HL-60 (cell line): ENCODE data around the gene CAAP1.
"Not testable (repeated sequence)": the region's sequence is repeated elsewhere in the genome, so short reads cannot be mapped to it uniquely, and the experiment has no call there.

Experiments
- DNase-seq, 2 experiments: peaks; one replicate each; pipeline ENCODE4 v3.0.0-alpha.2; 2010 to 2020; ENCODE audit warnings: low read depth in 1 of 2, low spot score in 1 of 2
- H3K27ac ChIP-seq: fragments of 250-450 bp; sonication (Bioruptor Pico); replicated peaks from 2 replicates; pipeline ENCODE4 v1.5.1; 2020; ENCODE audit warnings: mild to moderate bottlenecking, moderate library complexity
- H3K27me3 ChIP-seq: fragments of 250-450 bp; sonication (Bioruptor Pico); 2 replicates; pipeline ENCODE4 v1.5.1; 2021; ENCODE audit warnings: mild to moderate bottlenecking, moderate library complexity; ENCODE audit not compliant: insufficient read depth, poor library complexity, severe bottlenecking
- H3K4me3 ChIP-seq: replicated peaks from 2 replicates; pipeline ENCODE4 v1.5.1; 2011; ENCODE audit warnings: mild to moderate bottlenecking, control low read depth, low read length; ENCODE audit not compliant: insufficient read depth
- GABPA ChIP-seq: IDR thresholded peaks from 2 replicates; pipeline ENCODE4 v1.6.1; 2012; ENCODE audit warnings: low read depth
- POLR2AphosphoS5 ChIP-seq: IDR thresholded peaks from 2 replicates; pipeline ENCODE4 v1.6.1; 2012; ENCODE audit warnings: low read depth
- SPI1 ChIP-seq: IDR thresholded peaks from 2 replicates; pipeline ENCODE4 v1.6.1; 2012; ENCODE audit warnings: low read depth, mild to moderate bottlenecking, borderline replicate concordance
- TF ChIP-seq, protein P1 (sequence below): IDR thresholded peaks from one replicate; pipeline ENCODE4 v1.5.1; 2011; ENCODE audit warnings: low read length, control low read depth, inconsistent platforms; ENCODE audit not compliant: insufficient read depth
- TF ChIP-seq, protein P2 (sequence below): IDR thresholded peaks from 2 replicates; pipeline ENCODE4 v1.6.1; 2012; ENCODE audit warnings: low read depth; ENCODE audit not compliant: insufficient replicate concordance

The CAAP1 gene

DNA sequence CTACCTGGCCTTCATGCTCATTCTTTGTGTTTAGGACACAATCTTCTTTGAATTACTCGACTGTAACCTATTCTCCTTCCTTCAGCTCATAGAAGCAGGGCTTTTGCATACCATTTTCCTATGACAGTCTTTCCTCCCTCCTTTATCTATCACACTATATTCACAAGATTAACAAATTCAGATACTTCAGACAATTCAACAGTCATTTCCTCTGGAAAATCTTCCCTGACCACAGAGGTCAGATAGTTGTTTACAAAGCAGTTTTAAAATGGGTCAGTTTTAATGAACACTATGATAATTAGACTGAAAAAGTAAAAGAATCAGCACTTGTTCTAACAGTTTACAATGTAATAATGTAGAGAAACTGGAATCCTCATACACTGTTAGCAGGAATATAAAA lies 4.3 kb downstream of the CAAP1 start:
- TF ChIP-seq POLR2AphosphoS5: no peak
- no peak overlapping the region for H3K4me3 ChIP-seq
- H3K27ac ChIP-seq: peak overlapping the region; percentile 11; the same call in 1 of the 2 replicates
- no peaks in the 10 kb centered on the region for H3K27me3 ChIP-seq
- DNase-seq: no peak

DNA sequence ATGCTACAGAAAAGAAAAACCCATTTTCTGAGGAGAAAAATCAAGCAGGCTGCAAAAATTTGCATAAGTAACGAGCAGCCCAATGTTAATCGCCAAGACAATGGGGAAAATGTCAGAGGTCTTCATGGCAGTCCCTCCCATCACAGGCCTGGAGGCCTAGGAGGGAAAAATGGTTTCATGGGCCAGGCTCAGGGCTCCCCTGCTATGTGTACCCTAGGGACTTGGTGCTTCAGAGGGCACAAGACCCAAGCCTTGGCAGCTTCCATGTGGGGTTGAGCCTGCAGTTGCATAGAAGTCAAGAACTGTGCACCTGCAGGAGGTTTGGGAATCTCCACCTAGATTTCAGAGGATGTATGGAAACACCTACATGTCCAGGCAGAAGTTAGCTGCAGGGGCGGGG lies 10.4 kb downstream of the CAAP1 start:
- H3K27ac ChIP-seq: no peak overlapping the region
- no peaks in the 10 kb centered on the region for H3K27me3 ChIP-seq
- DNase-seq: no peak
- H3K4me3 ChIP-seq: no peak overlapping the region
- TF ChIP-seq, protein P1, sequence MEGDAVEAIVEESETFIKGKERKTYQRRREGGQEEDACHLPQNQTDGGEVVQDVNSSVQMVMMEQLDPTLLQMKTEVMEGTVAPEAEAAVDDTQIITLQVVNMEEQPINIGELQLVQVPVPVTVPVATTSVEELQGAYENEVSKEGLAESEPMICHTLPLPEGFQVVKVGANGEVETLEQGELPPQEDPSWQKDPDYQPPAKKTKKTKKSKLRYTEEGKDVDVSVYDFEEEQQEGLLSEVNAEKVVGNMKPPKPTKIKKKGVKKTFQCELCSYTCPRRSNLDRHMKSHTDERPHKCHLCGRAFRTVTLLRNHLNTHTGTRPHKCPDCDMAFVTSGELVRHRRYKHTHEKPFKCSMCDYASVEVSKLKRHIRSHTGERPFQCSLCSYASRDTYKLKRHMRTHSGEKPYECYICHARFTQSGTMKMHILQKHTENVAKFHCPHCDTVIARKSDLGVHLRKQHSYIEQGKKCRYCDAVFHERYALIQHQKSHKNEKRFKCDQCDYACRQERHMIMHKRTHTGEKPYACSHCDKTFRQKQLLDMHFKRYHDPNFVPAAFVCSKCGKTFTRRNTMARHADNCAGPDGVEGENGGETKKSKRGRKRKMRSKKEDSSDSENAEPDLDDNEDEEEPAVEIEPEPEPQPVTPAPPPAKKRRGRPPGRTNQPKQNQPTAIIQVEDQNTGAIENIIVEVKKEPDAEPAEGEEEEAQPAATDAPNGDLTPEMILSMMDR: no peak
- TF ChIP-seq, protein P2, sequence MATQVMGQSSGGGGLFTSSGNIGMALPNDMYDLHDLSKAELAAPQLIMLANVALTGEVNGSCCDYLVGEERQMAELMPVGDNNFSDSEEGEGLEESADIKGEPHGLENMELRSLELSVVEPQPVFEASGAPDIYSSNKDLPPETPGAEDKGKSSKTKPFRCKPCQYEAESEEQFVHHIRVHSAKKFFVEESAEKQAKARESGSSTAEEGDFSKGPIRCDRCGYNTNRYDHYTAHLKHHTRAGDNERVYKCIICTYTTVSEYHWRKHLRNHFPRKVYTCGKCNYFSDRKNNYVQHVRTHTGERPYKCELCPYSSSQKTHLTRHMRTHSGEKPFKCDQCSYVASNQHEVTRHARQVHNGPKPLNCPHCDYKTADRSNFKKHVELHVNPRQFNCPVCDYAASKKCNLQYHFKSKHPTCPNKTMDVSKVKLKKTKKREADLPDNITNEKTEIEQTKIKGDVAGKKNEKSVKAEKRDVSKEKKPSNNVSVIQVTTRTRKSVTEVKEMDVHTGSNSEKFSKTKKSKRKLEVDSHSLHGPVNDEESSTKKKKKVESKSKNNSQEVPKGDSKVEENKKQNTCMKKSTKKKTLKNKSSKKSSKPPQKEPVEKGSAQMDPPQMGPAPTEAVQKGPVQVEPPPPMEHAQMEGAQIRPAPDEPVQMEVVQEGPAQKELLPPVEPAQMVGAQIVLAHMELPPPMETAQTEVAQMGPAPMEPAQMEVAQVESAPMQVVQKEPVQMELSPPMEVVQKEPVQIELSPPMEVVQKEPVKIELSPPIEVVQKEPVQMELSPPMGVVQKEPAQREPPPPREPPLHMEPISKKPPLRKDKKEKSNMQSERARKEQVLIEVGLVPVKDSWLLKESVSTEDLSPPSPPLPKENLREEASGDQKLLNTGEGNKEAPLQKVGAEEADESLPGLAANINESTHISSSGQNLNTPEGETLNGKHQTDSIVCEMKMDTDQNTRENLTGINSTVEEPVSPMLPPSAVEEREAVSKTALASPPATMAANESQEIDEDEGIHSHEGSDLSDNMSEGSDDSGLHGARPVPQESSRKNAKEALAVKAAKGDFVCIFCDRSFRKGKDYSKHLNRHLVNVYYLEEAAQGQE: no peak
- TF ChIP-seq GABPA (no peak), SPI1 (no peak), POLR2AphosphoS5 (no peak)

DNA sequence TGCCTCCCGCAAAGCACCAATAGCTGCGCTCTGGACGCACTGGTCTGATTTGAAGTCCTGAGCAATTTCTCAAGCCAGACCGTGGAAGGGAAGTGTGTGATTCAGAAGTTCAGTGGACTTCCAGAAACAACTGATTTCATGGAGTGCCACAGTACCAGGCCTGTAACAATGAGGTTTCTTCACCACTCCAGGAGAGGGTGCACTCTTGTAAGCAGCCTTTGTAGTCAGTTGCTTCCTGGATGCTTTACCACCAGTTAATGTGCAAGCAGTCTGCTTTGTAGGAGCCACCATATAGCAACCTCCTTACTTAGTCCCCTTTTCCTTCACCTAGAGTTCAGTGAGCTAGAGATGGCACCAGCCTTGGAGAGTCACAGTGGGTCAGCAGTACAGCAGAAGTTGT lies 12.3 kb downstream of the CAAP1 start:
- Histone ChIP-seq H3K27me3 (no peaks in the 10 kb centered on the region), H3K27ac (no peak overlapping the region), H3K4me3 (no peak overlapping the region)
- TF ChIP-seq GABPA: no peak
- no peak for TF ChIP-seq SPI1
- TF ChIP-seq, protein P1: no peak
- TF ChIP-seq, protein P2: no peak
- TF ChIP-seq POLR2AphosphoS5: no peak
- DNase-seq: no peak

DNA sequence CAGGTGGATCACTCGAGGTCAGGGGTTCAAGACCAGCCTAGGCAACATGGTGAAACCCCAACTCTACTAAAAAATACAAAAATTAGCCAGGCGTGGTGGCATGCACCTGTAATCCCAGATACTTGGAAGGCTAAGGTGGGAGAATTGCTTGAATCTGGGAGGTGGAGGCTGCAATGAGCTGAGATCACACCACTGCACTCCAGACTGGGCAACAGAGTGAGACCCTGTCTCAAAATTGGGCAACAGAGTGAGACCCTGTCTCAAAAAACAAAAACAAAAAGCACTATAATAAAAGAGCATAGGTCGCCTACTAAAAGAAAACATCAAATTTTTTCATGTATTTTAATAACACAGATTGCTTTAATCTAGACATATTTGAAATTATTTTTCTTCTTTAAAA lies 17.4 kb downstream of the CAAP1 start:
- not testable (repeated sequence) for DNase-seq, H3K4me3 ChIP-seq, H3K27me3 ChIP-seq, H3K27ac ChIP-seq

DNA sequence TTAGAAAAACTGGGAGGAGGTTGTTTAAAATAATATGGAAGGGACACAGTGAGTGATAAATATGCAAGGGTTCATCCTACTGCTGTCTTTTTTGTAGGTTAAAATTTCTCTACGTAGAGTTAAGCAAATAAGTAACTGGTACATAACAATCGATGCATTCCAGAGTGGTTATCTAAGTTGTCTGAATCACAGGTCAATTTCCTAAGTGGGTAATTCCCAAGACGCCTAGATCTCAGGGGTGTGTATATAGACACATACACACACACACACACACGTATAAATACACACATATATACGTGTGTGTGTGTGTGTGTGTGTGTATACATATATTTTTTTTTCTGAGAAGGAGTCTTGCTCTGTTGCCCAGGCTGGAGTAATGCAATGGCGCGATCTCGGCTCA lies 22.3 kb downstream of the CAAP1 start:
- H3K27me3 ChIP-seq: no peaks in the 10 kb centered on the region
- H3K27ac ChIP-seq: no peak overlapping the region
- DNase-seq: no peak
- TF ChIP-seq SPI1 (no peak), POLR2AphosphoS5 (no peak)
- TF ChIP-seq, protein P1: no peak
- TF ChIP-seq, protein P2: no peak
- no peak overlapping the region for H3K4me3 ChIP-seq
